HG02852 (cell line): ENCODE results near the gene EPHA10.

Experiments
- ATAC-seq: cut with Tn5 transposase; IDR thresholded peaks from one replicate; pipeline ENCODE4 v1.9.1; 2021; ENCODE audit warnings: mild to moderate bottlenecking, moderate library complexity; ENCODE audit not compliant: unreplicated experiment

The EPHA10 gene

DNA sequence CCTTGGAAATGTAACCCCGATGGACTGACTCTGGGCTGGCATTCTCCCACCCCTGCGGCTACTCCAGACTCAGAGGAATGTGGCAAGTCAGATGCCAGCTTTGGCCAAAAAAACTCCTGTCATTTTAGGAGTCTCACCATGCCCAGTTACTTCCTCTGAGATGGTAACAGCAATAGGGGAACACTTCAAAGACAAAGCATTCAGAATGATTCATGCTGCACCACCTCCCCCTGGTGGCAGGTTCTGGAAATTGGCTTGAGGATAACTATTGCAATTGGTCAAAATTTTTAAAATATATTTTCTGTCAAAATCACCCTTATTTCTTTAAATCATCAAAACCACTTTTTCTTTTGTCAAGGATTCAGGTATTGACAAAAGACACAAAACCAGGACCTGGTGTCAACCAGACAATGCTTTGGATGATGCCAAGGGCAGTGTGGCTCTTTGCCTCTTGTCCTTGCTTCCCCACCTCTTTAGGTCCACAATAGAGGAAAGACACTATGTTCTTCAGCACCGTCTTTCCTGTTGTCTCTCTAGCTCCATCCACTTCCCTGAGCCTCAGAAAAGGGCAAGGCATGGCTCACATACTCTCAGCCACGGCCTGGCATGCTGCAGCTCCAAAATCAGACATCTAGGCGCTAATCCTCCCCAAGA lies 82.5 kb downstream of the EPHA10 start:
- no peak for ATAC-seq

DNA sequence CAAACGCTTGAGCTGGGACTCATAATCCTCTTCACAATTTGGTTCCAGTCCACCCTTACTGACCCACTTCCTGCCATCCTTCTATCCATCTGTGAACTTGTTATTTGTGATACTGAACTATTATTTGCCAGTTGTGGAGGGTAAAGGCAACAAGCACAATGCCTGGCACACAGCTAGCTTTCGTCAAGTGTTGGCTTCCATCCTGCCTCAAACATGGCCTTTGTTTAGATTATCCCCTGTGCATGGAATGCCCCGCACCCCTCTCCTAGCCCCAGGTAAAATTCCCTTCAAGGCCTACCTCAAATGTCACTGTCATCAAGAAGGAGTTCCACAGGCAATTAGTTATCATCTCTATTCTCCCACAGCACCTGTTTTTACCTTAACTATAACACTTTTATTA lies 84.0 kb downstream of the EPHA10 start:
- no peak for ATAC-seq

DNA sequence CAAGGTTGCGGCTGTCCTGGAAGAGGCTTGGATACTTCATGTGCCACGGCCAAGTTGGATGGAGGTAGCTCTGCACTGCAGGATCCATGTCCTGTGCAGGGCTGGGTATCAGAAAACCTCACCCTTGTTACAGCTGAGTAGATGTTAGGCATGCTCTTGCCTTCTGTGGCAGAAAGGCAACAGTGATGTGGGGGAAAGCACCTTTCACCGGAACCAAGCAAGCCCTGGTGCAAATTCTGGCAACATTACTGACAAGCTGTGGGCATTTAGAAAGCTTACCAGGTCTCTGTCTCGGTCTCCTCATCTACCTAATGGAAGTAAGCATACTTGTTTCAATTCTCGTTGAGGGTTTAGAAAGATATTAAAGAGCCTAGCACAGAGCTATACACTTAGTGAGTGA lies 87.1 kb downstream of the EPHA10 start:
- no peak for ATAC-seq

DNA sequence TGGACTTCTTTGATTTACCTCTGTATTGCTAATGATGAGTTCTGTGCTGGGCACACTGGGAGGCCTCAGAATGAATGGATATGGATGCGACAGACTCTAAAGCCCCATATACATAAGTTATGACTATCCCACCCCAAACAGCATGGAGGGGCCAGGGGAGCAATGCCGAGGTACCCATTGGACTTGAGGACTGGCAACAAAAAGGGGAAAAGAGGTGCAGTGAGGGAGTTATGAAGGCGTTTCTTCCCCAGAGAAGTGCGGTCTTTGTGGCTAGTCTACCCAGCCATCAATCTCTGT lies 87.8 kb downstream of the EPHA10 start:
- ATAC-seq: no peak

DNA sequence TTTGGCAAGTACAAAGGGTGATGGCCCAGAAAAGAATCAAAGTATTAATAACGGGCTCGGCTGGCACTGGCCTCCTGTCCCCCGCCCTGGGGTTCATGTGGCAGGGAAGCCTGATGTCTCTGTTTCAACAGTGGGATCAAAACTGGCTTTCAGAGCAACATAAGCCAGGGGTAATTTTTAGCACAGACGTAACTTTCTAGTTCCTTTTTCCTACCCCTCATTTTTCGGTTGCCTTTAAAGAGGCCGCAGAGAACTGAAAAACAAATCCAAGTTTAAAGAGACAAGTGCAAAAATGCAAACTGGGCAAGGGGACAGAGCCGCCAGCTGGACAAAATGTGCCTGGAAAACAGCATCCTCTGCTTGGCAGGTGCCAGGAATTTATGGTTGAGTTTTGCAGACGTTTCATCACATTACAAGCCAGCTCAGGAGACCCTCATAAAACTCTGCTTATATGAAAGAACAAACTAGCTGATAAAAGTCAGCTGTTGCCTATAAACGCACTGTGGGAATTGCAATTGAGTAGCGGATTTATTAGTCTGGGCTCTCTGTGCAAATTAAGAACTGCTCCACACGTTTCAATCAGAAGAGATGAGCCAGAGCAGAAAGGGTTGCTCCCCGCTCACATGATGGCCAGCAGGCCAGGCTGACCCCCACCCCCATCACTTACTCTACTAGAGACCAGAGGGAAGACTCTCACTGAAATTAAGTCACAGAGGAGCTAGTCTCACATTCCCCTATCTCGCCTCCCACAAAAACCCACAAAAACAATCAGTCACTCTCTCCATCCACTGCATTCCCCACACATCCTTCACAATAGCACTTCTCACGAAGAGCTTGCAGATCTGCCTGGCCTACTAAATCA lies 88.4 kb downstream of the EPHA10 start:
- ATAC-seq: peak; percentile 47

DNA sequence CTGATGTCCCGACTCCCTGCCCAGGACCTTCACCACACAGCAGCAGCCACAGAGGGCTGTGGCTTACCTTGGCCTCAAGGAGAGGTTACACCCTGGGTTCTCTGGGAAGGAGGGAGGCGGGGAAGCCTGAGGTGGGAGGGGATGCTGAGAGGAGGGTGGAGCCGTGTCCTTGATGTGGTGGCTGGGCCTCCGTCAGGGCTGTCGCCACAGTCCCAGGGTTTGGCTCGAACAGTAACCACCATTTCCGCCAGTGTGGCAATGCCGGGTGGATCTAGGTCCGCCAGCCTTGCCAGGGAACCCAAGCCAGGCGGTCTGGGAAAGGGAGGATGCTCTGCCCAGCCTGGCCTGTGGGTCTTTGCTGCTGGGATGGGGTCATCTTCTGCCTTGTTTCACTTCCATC lies 91.0 kb downstream of the EPHA10 start:
- no peak for ATAC-seq

DNA sequence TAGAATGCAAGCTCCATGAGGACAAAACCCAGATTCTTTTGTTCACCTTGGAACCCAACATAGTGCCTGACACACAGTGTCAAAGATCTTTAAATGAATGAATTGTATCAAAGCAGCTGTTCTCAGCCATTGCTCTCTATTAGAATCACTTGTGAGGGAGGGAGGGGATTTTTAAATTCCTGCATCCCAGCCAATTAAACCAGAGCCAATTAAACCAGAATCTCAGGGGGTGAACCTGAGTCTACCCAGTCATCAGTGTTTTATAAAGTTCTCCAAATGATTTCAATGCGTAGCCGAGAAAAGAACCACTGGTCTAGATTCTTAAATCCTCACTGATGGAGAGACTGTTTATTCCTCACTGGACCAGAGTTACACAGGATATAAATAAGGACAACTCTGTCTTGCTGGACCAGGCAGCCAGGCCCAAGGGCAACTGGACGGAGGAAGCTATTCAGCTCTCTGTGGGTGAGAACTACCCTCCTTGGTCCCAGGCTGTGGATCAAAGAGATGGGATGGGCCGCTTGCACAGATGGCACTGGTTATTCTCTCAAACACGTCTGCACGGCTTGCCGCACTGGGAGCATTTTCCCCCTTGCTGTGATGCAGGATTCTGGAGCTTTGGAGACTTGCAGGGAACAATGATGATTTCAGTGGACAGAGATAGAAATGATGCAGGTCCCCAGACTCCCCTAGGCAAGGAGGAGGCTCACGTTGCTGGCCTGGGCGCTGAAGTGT lies 92.6 kb downstream of the EPHA10 start:
- no peak for ATAC-seq

DNA sequence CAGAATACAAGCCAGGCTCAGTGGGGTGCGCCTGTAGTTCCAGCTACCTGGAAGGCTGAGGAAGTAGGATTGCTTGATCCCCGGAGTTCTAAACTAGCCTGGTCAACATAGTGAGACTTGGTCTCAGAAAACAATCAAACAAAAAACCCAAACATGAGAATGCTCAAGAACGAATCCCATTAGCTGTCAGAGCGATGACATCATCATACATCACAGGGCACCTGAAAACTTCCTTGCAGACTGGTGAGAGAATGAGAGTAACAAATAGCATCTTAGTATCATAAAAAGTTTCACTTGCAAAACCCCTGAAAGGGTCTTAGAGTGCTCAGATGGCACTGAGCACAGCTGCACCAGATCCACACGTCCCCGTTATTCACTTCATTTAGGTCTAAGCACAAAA lies 93.7 kb downstream of the EPHA10 start:
- ATAC-seq: no peak

DNA sequence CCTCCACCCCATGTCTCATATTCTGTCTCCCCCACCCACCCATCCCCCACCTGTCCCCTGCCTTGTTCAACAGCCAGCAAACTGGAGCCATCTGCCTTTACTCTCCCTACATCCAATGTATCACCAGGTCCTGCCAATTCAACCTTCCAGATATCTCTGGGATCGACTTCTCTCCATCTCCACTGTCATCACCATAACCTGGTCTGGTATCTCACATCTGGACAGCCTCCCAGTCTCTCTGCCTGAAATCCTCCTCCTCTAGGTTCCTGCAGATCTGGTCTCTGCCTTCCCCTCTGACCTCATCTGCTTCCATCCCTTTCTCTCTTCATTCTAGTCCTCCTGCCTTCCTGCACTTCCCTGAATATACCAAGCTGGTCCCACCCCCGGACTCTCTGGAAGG lies 94.8 kb downstream of the EPHA10 start:
- no peak for ATAC-seq

DNA sequence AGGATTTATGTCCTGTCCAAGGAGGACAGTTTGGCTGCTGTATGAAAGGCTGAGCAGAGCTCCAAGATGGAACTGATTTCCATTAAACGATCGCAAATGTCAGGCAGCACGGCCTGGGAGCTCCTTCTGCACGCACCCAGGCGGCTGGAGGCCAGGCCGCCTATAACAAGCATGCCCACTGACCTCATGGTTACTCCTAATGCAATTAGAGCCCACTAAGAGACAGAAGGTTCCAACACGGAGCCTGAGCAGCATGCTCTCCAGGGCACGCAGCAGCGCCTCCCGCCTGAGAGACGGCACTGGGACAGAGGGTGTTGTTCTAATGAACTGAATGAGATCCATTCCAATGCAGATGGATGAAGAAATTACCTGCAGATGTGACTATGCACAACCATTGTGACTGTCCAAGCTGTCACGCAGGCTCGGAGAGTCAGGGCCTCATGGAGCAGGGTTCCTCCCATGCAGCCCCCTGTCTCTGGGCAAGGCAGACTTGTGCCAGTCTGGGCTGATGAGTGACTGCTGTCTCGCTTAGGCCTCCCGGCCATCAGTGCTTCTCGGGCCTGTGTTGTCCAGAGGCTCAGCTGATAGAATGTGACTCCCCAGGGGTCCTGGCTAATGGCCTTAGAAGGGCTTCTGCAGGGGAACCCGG lies 97.8 kb downstream of the EPHA10 start:
- ATAC-seq: no peak

DNA sequence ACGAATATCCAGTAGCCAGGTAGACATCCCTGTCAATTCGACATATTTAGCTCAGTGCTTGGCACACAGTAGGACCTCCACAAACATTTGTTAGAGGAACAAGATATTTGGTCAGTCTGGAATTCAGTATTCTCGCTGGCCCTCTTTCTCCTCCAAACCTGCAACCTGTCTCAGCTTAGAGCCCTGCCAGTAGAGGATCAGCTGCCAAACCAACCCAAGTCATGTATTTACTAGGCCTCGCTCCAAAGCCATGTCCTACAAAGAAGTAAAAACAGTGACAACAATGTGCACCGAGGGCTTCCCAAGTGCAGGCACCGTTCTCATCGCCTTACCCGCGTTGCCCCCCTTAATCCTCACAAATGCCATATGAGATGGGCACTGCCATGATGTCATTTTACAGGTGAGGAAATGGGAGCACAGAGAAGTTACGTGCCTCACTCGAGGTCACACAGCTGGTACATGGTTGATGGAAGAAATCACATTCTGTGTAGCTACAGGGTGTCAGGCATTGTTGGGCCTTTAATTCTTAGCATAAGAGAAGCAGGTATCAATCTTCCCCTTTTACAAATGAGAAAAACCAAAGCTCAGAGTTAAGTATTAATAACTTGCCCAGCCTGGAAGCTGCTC lies 98.6 kb downstream of the EPHA10 start:
- no peak for ATAC-seq
